Choroid plexus epithelial cell (primary cell): ENCODE results near the gene RTP2.

Experiments
- DNase-seq: peaks from one replicate; pipeline ENCODE4 v3.0.0-alpha.2; 2010; ENCODE audit warnings: low read depth
- H3K4me3 ChIP-seq: 2 replicates; pipeline ENCODE4 v1.5.1; 2011; ENCODE audit warnings: low read depth, mild to moderate bottlenecking, control low read depth, low read length, moderate library complexity
- CTCF ChIP-seq: conservative IDR thresholded peaks from 2 replicates; pipeline ENCODE4 v1.5.1; 2011; ENCODE audit warnings: low read depth, mild to moderate bottlenecking, control low read depth, inconsistent platforms, low read length, moderate library complexity

RTP2 gene

GRCh38 chr3:187729598-187729997 is 27.2 kb upstream of the RTP2 start:
- TF ChIP-seq CTCF: no peak
- no peak overlapping the region for H3K4me3 ChIP-seq
- no peak for DNase-seq

- no peak for TF ChIP-seq CTCF
- no peak overlapping the region for H3K4me3 ChIP-seq
- DNase-seq: no peak
Measured at GRCh38 chr3:187728940-187729583, 26.7 kb upstream of the RTP2 start.

GRCh38 chr3:187728248-187728647 is 25.9 kb upstream of the RTP2 start:
- no peak for TF ChIP-seq CTCF

GRCh38 chr3:187726564-187726963 is 24.2 kb upstream of the RTP2 start:
- no peak for TF ChIP-seq CTCF
- no peak for DNase-seq
- no peak overlapping the region for H3K4me3 ChIP-seq

More at GRCh38 chr3:187728248-187728647, 25.9 kb upstream of the RTP2 start:
- no peak overlapping the region for H3K4me3 ChIP-seq
- no peak for DNase-seq

GRCh38 chr3:187725653-187726370 is 23.5 kb upstream of the RTP2 start:
- H3K4me3 ChIP-seq: no peak overlapping the region
- no peak for TF ChIP-seq CTCF
- DNase-seq: no peak

- no peak for TF ChIP-seq CTCF
Measured at GRCh38 chr3:187725224-187725623, 22.9 kb upstream of the RTP2 start.

GRCh38 chr3:187722206-187722612 is 19.9 kb upstream of the RTP2 start:
- TF ChIP-seq CTCF: no peak
- no peak overlapping the region for H3K4me3 ChIP-seq
- no peak for DNase-seq

More at GRCh38 chr3:187725224-187725623, 22.9 kb upstream of the RTP2 start:
- no peak for DNase-seq
- no peak overlapping the region for H3K4me3 ChIP-seq
